K562 (cell line): Measurements from ENCODE around the gene LYPD4. TPM values are rescaled to one million over a fixed set of nuclear protein-coding genes. Genes with fewer than 3 reads are reported as not detected.

Experiments used
- ATAC-seq: fragments of 200-7000 bp; cut with Tn5 transposase; 3 replicates; pipeline ENCODE4 v1.9.1; 2020; ENCODE audit warnings: moderate library complexity
- BruUV-seq: library from RNA; stranded (reverse); fragments of 400-500 nt; replicated peaks from 2 replicates; lab custom pipeline; 2021; lab: Mats Ljungman, UMichigan
- CTCF ChIA-PET: fragments of 300-600 bp; formaldehyde crosslinking; extraction: SDS; loops from one replicate; lab custom pipeline; 2021; ENCODE audit warnings: low intra/inter-chr PET ratio; lab: Yijun Ruan, JAX
- POLR2A ChIA-PET: fragments of 300-600, 350-650 bp; sonication (Branson Sonifier 250); formaldehyde crosslinking; extraction: SDS; loops from one replicate; lab custom pipeline; 2021; ENCODE audit warnings: antibody characterized with exemption, inconsistent platforms; lab: Yijun Ruan, JAX
- DNase-seq, 4 experiments: peaks; one replicate each; pipeline versions ENCODE4 v3.0.0 to v3.0.0-alpha.2; 2011 to 2018; ENCODE audit warnings: low spot score in 3 of 4, mixed read lengths in 3 of 4; ENCODE audit errors: extremely low read depth in 1 of 4
- FAIRE-seq: peaks from 2 replicates; lab custom pipeline; 2011; peaks lifted over from hg19 to GRCh38; lab: Jason Lieb, UNC
- H2AFZ ChIP-seq: 2 replicates; pipeline ENCODE4 v1.6.0; 2011; ENCODE audit warnings: low read depth, low read length, control low read depth, inconsistent platforms
- H3K27ac ChIP-seq: fragments of 200-600 bp; 3 replicates; pipeline ENCODE4 v1.8.0; 2011; ENCODE audit warnings: low read depth, mild to moderate bottlenecking, control low read depth, inconsistent platforms, low read length, moderate library complexity, mixed read lengths; ENCODE audit errors: extremely low read depth
- H3K27me3 ChIP-seq, 2 experiments: fragments of 300-600 bp in 1 of 2; 2 replicates in 1 of 2; 3 replicates in 1 of 2; pipeline versions ENCODE4 v1.6.0 to v1.8.0; 2011; ENCODE audit warnings: inconsistent platforms in 2 of 2, low read length in 2 of 2, mild to moderate bottlenecking in 1 of 2, mixed read lengths in 1 of 2, moderate library complexity in 1 of 2; ENCODE audit not compliant: control insufficient read depth in 2 of 2, insufficient read depth in 2 of 2
- H3K36me3 ChIP-seq: fragments of 300-600 bp; 3 replicates; pipeline ENCODE4 v1.8.0; 2011; ENCODE audit warnings: mild to moderate bottlenecking, low read length, inconsistent platforms; ENCODE audit not compliant: control insufficient read depth, insufficient read depth
- H3K4me1 ChIP-seq, 2 experiments: fragments of 200-600 bp in 1 of 2; replicated peaks in 1 of 2; 2 replicates in 1 of 2; 3 replicates in 1 of 2; pipeline versions ENCODE4 v1.5.1 to v1.8.0; 2011; ENCODE audit warnings: inconsistent platforms in 2 of 2, low read length in 2 of 2, mild to moderate bottlenecking in 1 of 2, mixed read lengths in 1 of 2, moderate library complexity in 1 of 2; ENCODE audit not compliant: control insufficient read depth in 2 of 2, insufficient read depth in 2 of 2
- H3K4me2 ChIP-seq: 2 replicates; pipeline ENCODE4 v1.6.1; 2011; ENCODE audit warnings: low read length, control low read depth, inconsistent platforms, mixed read lengths; ENCODE audit not compliant: insufficient read depth
- H3K4me3 ChIP-seq: fragments of 200-600 bp; sonication (generic), shearing (Covaris generic); 2 replicates; pipeline ENCODE4 v1.5.1; 2016; ENCODE audit warnings: control low read depth, inconsistent platforms
- H3K79me2 ChIP-seq: fragments of 200-600 bp; 3 replicates; pipeline ENCODE4 v1.8.0; 2011; ENCODE audit warnings: low read length, inconsistent platforms; ENCODE audit not compliant: control insufficient read depth, insufficient read depth
- H3K9ac ChIP-seq, 2 experiments: 2 replicates each; pipeline versions ENCODE4 v1.6.0 to v1.6.1; 2011; ENCODE audit warnings: low read depth in 2 of 2, low read length in 2 of 2, control low read depth in 1 of 2, inconsistent platforms in 1 of 2, mild to moderate bottlenecking in 1 of 2, mixed read lengths in 1 of 2; ENCODE audit not compliant: insufficient read depth in 1 of 2
- H3K9me1 ChIP-seq: one replicate; pipeline ENCODE4 v1.6.0; 2011; ENCODE audit warnings: inconsistent platforms, mild to moderate bottlenecking, low read length, moderate library complexity; ENCODE audit not compliant: control insufficient read depth, insufficient read depth
- H3K9me3 ChIP-seq: replicated peaks from 2 replicates; pipeline ENCODE4 v1.5.1; 2011; ENCODE audit warnings: low read depth, low read length, inconsistent platforms; ENCODE audit not compliant: control insufficient read depth, insufficient read depth
- H4K20me1 ChIP-seq: replicated peaks from 2 replicates; pipeline ENCODE4 v1.6.1; 2011; ENCODE audit warnings: low read length, inconsistent platforms, mixed read lengths; ENCODE audit not compliant: control insufficient read depth, insufficient read depth
- CBX8 ChIP-seq: fragments of 200-600 bp; sonication (generic); IDR thresholded peaks from 2 replicates; pipeline ENCODE4 v1.6.1; 2012; ENCODE audit warnings: borderline replicate concordance, mixed run types, low read depth, mild to moderate bottlenecking, moderate library complexity, mixed read lengths, low read length, control low read depth, inconsistent platforms; ENCODE audit not compliant: poor library complexity, severe bottlenecking; ENCODE audit errors: extremely low read depth
- CC2D1A ChIP-seq: fragments of 450-650 bp; IDR thresholded peaks from 2 replicates; pipeline ENCODE4 v1.6.1; 2017; ENCODE audit warnings: mild to moderate bottlenecking
- DPF2 ChIP-seq: fragments of 450-650 bp; IDR thresholded peaks from 2 replicates; pipeline ENCODE4 v1.6.1; 2016
- E2F4 ChIP-seq: sonication (generic); formaldehyde crosslinking; IDR thresholded peaks from 2 replicates; pipeline ENCODE4 v1.8.0; 2022; ENCODE audit warnings: mild to moderate bottlenecking, low read depth, missing genetic modification reagents
- ETS1 ChIP-seq: conservative IDR thresholded peaks from 2 replicates; pipeline ENCODE4 v1.6.1; 2011; ENCODE audit warnings: low read depth, mild to moderate bottlenecking, low read length; ENCODE audit not compliant: control insufficient read depth
- FOSL1 ChIP-seq: fragments of 200-800 bp; sonication (Bioruptor generic); conservative IDR thresholded peaks from 2 replicates; pipeline ENCODE4 v1.6.1; 2016; ENCODE audit warnings: missing genetic modification characterization, missing compliant biosample characterization
- POLR2A ChIP-seq: fragments of 450-650 bp; conservative IDR thresholded peaks from 2 replicates; pipeline ENCODE4 v1.6.1; 2016
- POLR2AphosphoS2 ChIP-seq: IDR thresholded peaks from 2 replicates; pipeline ENCODE4 v1.6.1; 2012; ENCODE audit warnings: low read length, improper control_type of control experiment
- RBM15 ChIP-seq: fragments of 200-400 bp; formaldehyde crosslinking; IDR thresholded peaks from 2 replicates; pipeline ENCODE4 v1.6.1; 2018; ENCODE audit warnings: mild to moderate bottlenecking, low read length, moderate library complexity; ENCODE audit not compliant: insufficient read depth
- SMAD4 ChIP-seq: fragments of 250-450 bp; sonication (Bioruptor Pico); conservative IDR thresholded peaks from 2 replicates; pipeline ENCODE4 v1.8.0; 2021; ENCODE audit warnings: inconsistent platforms, mild to moderate bottlenecking, moderate library complexity
- SMC3 ChIP-seq: conservative IDR thresholded peaks from 2 replicates; pipeline ENCODE4 v1.6.1; 2011; ENCODE audit warnings: low read depth, low read length, improper control_type of control experiment; ENCODE audit not compliant: insufficient read depth
- ZBTB17 ChIP-seq: fragments of 450-650 bp; formaldehyde crosslinking; IDR thresholded peaks from 2 replicates; pipeline ENCODE4 v1.4.0; 2020; ENCODE audit warnings: mild to moderate bottlenecking
- ZNF778 ChIP-seq: fragments of 450-650 bp; formaldehyde crosslinking; IDR thresholded peaks from 2 replicates; pipeline ENCODE4 v1.4.0; 2020; ENCODE audit warnings: mild to moderate bottlenecking, moderate library complexity
- WGBS: fragments of 100-300 bp; shearing (Covaris generic); methylation state at CpG from one replicate; pipeline ENCODE4 v1.1.6; 2016; ENCODE audit warnings: low coverage, mixed read lengths; ENCODE audit not compliant: insufficient coverage; ENCODE audit errors: missing lambda C conversion rate; 5-methylcytosine and 5-hydroxymethylcytosine counted together
- in situ Hi-C: fragments of 300-500 bp; cut with MboI; formaldehyde crosslinking; loops from 4 replicates; pipeline ENCODE4 v1.15.0; 2018; ENCODE audit warnings: inconsistent platforms, mixed read lengths
- intact Hi-C: fragments of 100-400 bp; cut with micrococcal nuclease; formaldehyde crosslinking; loops from 2 replicates; pipeline ENCODE4 v1.14.2; 2022
- polyA plus RNA-seq, 8 experiments: library from polyadenylated mRNA; depleted of rRNA in 4 of 8; stranded (reverse) in 5 of 8; unstranded in 3 of 8; fragments of >200 nt; fragmentation: Nextera tagmentation in 2 of 8; fragmentation: Illumina TruSeq in 1 of 8; extraction: Ambion mirVana in 2 of 8; extraction: Trizol in 1 of 8; gene quantifications; 2 replicates each; pipeline versions ENCODE4 v1.2.1 to v1.2.3, GENCODE V29; 2011 to 2014; ENCODE audit warnings: inconsistent platforms in 1 of 8, missing spikeins in 1 of 8
- total RNA-seq, 7 experiments: library from RNA; depleted of rRNA in 6 of 7; stranded (reverse); fragments of >200 nt in 6 of 7; fragmentation: Illumina TruSeq in 2 of 7; extraction: Trizol in 2 of 7; gene quantifications; 2 replicates each; pipeline versions ENCODE4 v1.2.1 to v1.2.3, GENCODE V29; 2011 to 2021; ENCODE audit warnings: low replicate concordance in 1 of 7

LYPD4 gene
- total and polyA plus RNA-seq, 9 of the 15 experiments (the other 6 are each of a cell fraction or from before 2014, with no cell fraction given), result 0.11 TPM; not detected in 8

GRCh38 chr19:41872384-41872774 is 27.9 kb upstream of the LYPD4 start:
- H3K4me2 ChIP-seq, result no peak overlapping the region
- no peaks in the 10 kb centered on the region for H3K9me3 ChIP-seq
- H3K9ac ChIP-seq, result no peak overlapping the region
- intact Hi-C loops (loop anchor here (2.0 kb wide), 1 partner anchor 86 kb away; the partner anchor contains the start of gene RABAC1), in situ Hi-C loops (loop anchor here (5.0 kb wide), 1 partner anchor 75 kb away; no protein-coding TSS in a partner anchor)
- ATAC-seq (peak; percentile 31), FAIRE-seq (peak; percentile 76), DNase-seq (peak in 1 of 4 experiments; percentile 39)
- H3K79me2 ChIP-seq, result peaks cover 13% of the 10 kb centered on the region
- no TSS peak for BruUV-seq
- H4K20me1 ChIP-seq, result peaks cover 40% of the 10 kb centered on the region
- H2AFZ ChIP-seq, result no peak overlapping the region
- H3K9me1 ChIP-seq, result no peaks in the 10 kb centered on the region
- H3K27ac ChIP-seq, result peak overlapping the region; percentile 40; the same call in 1 of the 3 replicates
- ChIA-PET CTCF (interaction anchor here (1.0 to 5.4 kb wide), 3 partner anchors 79 to 163 kb away, joined by 5 to 35 read pairs (median 18); no protein-coding TSS in a partner anchor), POLR2A (interaction anchor here (1.4 to 6.2 kb wide), 4 partner anchors 9 to 86 kb away, joined by 3 to 54 read pairs (median 20); partner anchors contain the start of genes RABAC1 and RPS19)
- peaks cover 44% of the 10 kb centered on the region; the same call in 2 of the 3 replicates for H3K36me3 ChIP-seq
- H3K4me3 ChIP-seq, result no peak overlapping the region
- peaks cover 13 to 33% of the 10 kb centered on the region in 2 experiments for H3K4me1 ChIP-seq
- no peaks in the 10 kb centered on the region for H3K27me3 ChIP-seq
- whole genome bisulfite sequencing, result 52% methylated on average over 12 of the region's 12 CpGs
- no peak for TF ChIP-seq CC2D1A
- TF ChIP-seq CBX8, result no peak
- 0 out of 2 replicates have a peak, but pooled peaks have one; percentile 17 for TF ChIP-seq POLR2AphosphoS2
- TF ChIP-seq ZBTB17 (CRISPR knock-in tag), result no peak
- no peak for TF ChIP-seq FOSL1 (tag)
- TF ChIP-seq POLR2A, result peak; percentile 69
- no peak for TF ChIP-seq E2F4 (CRISPR knock-in tag)
- no peak for TF ChIP-seq SMC3
- TF ChIP-seq RBM15, result no peak
- 0 out of 2 replicates have a peak, but pooled peaks have one; percentile 10 for TF ChIP-seq ETS1
- TF ChIP-seq ZNF778 (CRISPR knock-in tag), result no peak
- TF ChIP-seq DPF2, result no peak
- no peak for TF ChIP-seq SMAD4
